Gastrocnemius medialis (tissue), 4 donors: ENCODE results near the gene AOC2.

ENCODE experiments used
- CTCF ChIP-seq, 5 experiments: fragments of 450-650 bp in 3 of 5; fragments of 200-600 bp in 2 of 5; sonication (generic) in 2 of 5; IDR thresholded peaks in 4 of 5; conservative IDR thresholded peaks in 1 of 5; 1 replicate in 4 of 5; 2 replicates in 1 of 5; pipeline ENCODE4 v1.5.1; 2016 to 2019; ENCODE audit warnings: antibody characterized with exemption in 5 of 5, mild to moderate bottlenecking in 3 of 5, moderate library complexity in 3 of 5
- POLR2A ChIP-seq, 2 donors: fragments of 450-650 bp; IDR thresholded peaks; one replicate each; pipeline ENCODE4 v1.6.1; 2017; ENCODE audit warnings: antibody characterized with exemption in 2 of 2, mild to moderate bottlenecking in 2 of 2, moderate library complexity in 2 of 2

GRCh38 chr17:42865638-42866094 is 21.3 kb downstream of the AOC2 start:
- TF ChIP-seq CTCF (IDR thresholded peaks at IDR 0.05 in 4 of 5, conservative IDR thresholded peaks at IDR 0.05 in 1 of 5) (no peak), POLR2A (IDR thresholded peaks at IDR 0.05) (no peak)
